ENCODE results near the gene MED29. TPM values are rescaled to one million over a fixed set of nuclear protein-coding genes. Genes with fewer than 3 reads are reported as not detected.

The MED29 gene
- total and polyA plus RNA-seq, 2 of the 13 experiments (the other 11 are each of a cell fraction or from before 2014, with no cell fraction given), result 14.0 to 19.7 TPM

DNA sequence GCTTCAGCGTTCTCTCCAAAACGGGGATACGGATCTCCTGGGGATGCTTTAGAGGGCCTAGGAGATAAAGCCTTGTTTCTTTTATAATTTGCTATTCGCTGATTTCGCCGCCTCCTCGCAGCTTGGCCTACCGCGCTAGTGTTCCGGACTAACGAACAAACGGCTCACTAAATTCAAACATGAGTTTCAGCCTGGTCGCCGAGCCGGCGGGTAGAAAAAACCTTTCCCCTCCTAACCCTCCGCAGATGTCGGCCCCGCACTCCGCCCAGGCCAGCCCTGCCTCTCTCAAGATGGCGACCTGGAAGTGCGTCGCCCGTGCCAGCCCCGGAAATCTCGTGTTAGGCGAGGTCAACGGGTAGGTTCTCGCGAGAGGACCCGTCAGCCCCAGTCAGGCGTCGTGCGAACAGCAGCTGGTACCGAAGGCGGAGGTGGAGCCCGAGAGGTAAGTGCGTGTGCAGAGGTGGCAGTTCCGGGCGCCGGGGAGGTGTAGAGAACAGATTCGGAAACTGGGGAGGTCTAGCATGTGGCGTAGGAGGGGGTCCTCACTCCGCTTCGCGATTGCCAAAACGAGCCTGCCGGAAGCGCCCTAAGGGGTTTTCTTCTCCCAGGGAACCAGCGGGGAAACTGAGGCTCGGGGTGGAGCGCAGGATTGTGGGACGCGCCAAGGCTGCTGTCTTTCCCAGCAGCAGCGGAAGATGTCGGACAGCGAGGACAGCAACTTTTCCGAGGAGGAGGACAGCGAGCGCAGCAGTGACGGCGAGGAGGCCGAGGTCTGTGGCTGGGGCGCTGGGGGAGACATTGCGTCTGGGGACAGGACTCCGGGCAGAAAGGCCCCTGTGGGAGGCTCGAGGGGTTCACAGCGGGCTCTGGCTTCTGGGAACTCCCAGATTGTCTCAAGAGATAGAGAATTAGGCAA, 54.3 kb downstream of the MED29 start, which contains the start of gene SUPT5H (continued):
- TF ChIP-seq, protein P1, sequence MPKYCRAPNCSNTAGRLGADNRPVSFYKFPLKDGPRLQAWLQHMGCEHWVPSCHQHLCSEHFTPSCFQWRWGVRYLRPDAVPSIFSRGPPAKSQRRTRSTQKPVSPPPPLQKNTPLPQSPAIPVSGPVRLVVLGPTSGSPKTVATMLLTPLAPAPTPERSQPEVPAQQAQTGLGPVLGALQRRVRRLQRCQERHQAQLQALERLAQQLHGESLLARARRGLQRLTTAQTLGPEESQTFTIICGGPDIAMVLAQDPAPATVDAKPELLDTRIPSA (CRISPR knock-in tag; IDR thresholded peaks at IDR 0.05; ENCODE audit: borderline replicate concordance), result peak; percentile 84; the same call in 1 of the 2 replicates
- TF ChIP-seq ZNF232 (CRISPR knock-in tag; IDR thresholded peaks at IDR 0.05; ENCODE audit: borderline replicate concordance), result 0 out of 2 replicates have a peak, but pooled peaks have one; percentile 17
- TF ChIP-seq SOX5 (CRISPR knock-in tag; IDR thresholded peaks at IDR 0.05; ENCODE audit: borderline replicate concordance), result peak; percentile 70; the same call in 1 of the 2 replicates
- peak; percentile 77; the same call in 1 of the 2 replicates for TF ChIP-seq TBX2 (CRISPR knock-in tag; IDR thresholded peaks at IDR 0.05; ENCODE audit: borderline replicate concordance)
- TF ChIP-seq, protein P2, sequence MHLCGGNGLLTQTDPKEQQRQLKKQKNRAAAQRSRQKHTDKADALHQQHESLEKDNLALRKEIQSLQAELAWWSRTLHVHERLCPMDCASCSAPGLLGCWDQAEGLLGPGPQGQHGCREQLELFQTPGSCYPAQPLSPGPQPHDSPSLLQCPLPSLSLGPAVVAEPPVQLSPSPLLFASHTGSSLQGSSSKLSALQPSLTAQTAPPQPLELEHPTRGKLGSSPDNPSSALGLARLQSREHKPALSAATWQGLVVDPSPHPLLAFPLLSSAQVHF (CRISPR knock-in tag; IDR thresholded peaks at IDR 0.05), result no peak
- TF ChIP-seq ZNF282 (IDR thresholded peaks at IDR 0.05; ENCODE audit: partially characterized antibody), result no peak
- peak; percentile 83; the same call in 1 of the 2 replicates for TF ChIP-seq ZNF563 (CRISPR knock-in tag; IDR thresholded peaks at IDR 0.05)
- no peak for TF ChIP-seq TRIM24 (CRISPR knock-in tag; IDR thresholded peaks at IDR 0.05)
- TF ChIP-seq ZNF20 (CRISPR knock-in tag; IDR thresholded peaks at IDR 0.05), result 0 out of 2 replicates have a peak, but pooled peaks have one; percentile 31
- TF ChIP-seq HBP1 (CRISPR knock-in tag; IDR thresholded peaks at IDR 0.05; ENCODE audit: low read depth), result peak; percentile 67; the same call in 1 of the 2 replicates
- TF ChIP-seq ZNF234 (CRISPR knock-in tag; conservative IDR thresholded peaks at IDR 0.05), result 0 out of 2 replicates have a peak, but pooled peaks have one; percentile 11
- peak; percentile 84; the same call in 1 of the 2 replicates for TF ChIP-seq TGIF2 (CRISPR knock-in tag; IDR thresholded peaks at IDR 0.05)
- TF ChIP-seq MAZ (IDR thresholded peaks at IDR 0.05; ENCODE audit: borderline replicate concordance, low read depth, low read length), result no peak
- no peak for TF ChIP-seq MAZ (CRISPR knock-in tag; IDR thresholded peaks at IDR 0.05; ENCODE audit: low read depth)
- TF ChIP-seq ZKSCAN1 (IDR thresholded peaks at IDR 0.05; ENCODE audit: low read length), result no peak
- no peak for TF ChIP-seq HMG20A (CRISPR knock-in tag; IDR thresholded peaks at IDR 0.05; ENCODE audit: borderline replicate concordance)
- TF ChIP-seq ZNF431 (CRISPR knock-in tag; IDR thresholded peaks at IDR 0.05; ENCODE audit: borderline replicate concordance, low read depth), result no peak
- peak; percentile 73 for TF ChIP-seq FOXA3 (CRISPR knock-in tag; IDR thresholded peaks at IDR 0.05)
- no peak for TF ChIP-seq TOPORS (CRISPR knock-in tag; IDR thresholded peaks at IDR 0.05)
- TF ChIP-seq CCDC6 (CRISPR knock-in tag; IDR thresholded peaks at IDR 0.05), result peak; percentile 75
- no peak for TF ChIP-seq PLRG1 (conservative IDR thresholded peaks at IDR 0.05)
- TF ChIP-seq, protein P3, sequence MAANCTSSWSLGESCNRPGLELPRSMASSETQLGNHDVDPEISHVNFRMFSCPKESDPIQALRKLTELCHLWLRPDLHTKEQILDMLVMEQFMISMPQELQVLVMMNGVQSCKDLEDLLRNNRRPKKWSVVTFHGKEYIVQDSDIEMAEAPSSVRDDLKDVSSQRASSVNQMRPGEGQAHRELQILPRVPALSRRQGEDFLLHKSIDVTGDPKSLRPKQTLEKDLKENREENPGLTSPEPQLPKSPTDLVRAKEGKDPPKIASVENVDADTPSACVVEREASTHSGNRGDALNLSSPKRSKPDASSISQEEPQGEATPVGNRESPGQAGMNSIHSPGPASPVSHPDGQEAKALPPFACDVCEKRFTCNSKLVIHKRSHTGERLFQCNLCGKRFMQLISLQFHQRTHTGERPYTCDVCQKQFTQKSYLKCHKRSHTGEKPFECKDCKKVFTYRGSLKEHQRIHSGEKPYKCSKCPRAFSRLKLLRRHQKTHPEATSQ (CRISPR knock-in tag; IDR thresholded peaks at IDR 0.05; ENCODE audit: borderline replicate concordance), result no peak
- TF ChIP-seq RBM39 (IDR thresholded peaks at IDR 0.05; ENCODE audit: low read depth, low read length, poor library complexity, severe bottlenecking), result peak; percentile 48
- TF ChIP-seq ZNF17 (CRISPR knock-in tag; IDR thresholded peaks at IDR 0.05), result no peak
- no peak for TF ChIP-seq DBP (CRISPR knock-in tag; IDR thresholded peaks at IDR 0.05; ENCODE audit: not compliant biosample characterization)

All from HepG2 (cell line).